ENCODE results near the gene SEC31B.

SEC31B gene

GRCh38 chr10:100469756-100470155 is 49.9 kb downstream of the SEC31B start:
- DNase-seq (ENCODE audit: low read depth) = no peak
- no peak for TF ChIP-seq CTCF (IDR thresholded peaks at IDR 0.05; ENCODE audit: control insufficient read depth, insufficient read depth, low read depth, low read length, missing control alignments)

DNA sequence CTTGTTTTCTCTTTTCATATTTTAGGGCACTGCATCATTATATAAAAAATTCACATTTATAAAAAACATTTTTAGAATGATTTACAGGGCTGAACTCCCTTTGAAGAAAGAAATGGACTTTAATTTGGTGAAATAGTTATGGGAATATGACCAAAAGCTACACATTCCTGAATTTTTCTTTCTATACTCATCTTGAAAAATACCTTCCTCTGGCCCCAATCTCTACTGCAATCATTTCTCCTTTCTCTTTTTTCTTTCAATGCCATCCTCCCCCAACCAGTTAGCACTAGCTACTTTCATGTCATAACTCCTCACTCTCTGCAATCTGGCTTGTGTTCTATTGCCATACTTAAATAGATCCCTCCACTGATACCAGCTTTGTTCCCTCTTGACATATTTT is 50.7 kb downstream of the SEC31B start:
- no peak for TF ChIP-seq CTCF (IDR thresholded peaks at IDR 0.05; ENCODE audit: control insufficient read depth, insufficient read depth, low read depth, low read length, missing control alignments)
- no peak overlapping the region for H3K4me3 ChIP-seq (ENCODE audit: control insufficient read depth, low read depth, low read length)
- DNase-seq (ENCODE audit: low read depth) = no peak

More at GRCh38 chr10:100469756-100470155, 49.9 kb downstream of the SEC31B start:
- H3K4me3 ChIP-seq (ENCODE audit: control insufficient read depth, low read depth, low read length) = no peak overlapping the region

- H3K4me3 ChIP-seq (ENCODE audit: control insufficient read depth, low read depth, low read length) = no peak overlapping the region
- no peak for TF ChIP-seq CTCF (IDR thresholded peaks at IDR 0.05; ENCODE audit: control insufficient read depth, insufficient read depth, low read depth, low read length, missing control alignments)
- DNase-seq (ENCODE audit: low read depth) = no peak
Observed at GRCh38 chr10:100468322-100468721, 51.3 kb downstream of the SEC31B start.

GRCh38 chr10:100462709-100463108 is 57.0 kb downstream of the SEC31B start, which contains the start of gene WNT8B:
Gene WNT8B, plus strand, starts transcription at chr10:100463009. Its CDS starts 160 bp downstream, at chr10:100463169.
- DNase-seq (ENCODE audit: low read depth) = no peak
- no peak for TF ChIP-seq CTCF (IDR thresholded peaks at IDR 0.05; ENCODE audit: control insufficient read depth, insufficient read depth, low read depth, low read length, missing control alignments)
- no peak within 1 kb of the TSS for H3K4me3 ChIP-seq (ENCODE audit: control insufficient read depth, low read depth, low read length)

GRCh38 chr10:100448951-100449350 is 70.7 kb downstream of the SEC31B start:
- no peak for TF ChIP-seq CTCF (IDR thresholded peaks at IDR 0.05; ENCODE audit: control insufficient read depth, insufficient read depth, low read depth, low read length, missing control alignments)
- H3K4me3 ChIP-seq (ENCODE audit: control insufficient read depth, low read depth, low read length) = no peak overlapping the region
- DNase-seq (ENCODE audit: low read depth) = no peak

- no peak for DNase-seq (ENCODE audit: low read depth)
- H3K4me3 ChIP-seq (ENCODE audit: control insufficient read depth, low read depth, low read length) = no peak overlapping the region
- no peak for TF ChIP-seq CTCF (IDR thresholded peaks at IDR 0.05; ENCODE audit: control insufficient read depth, insufficient read depth, low read depth, low read length, missing control alignments)
Observed at GRCh38 chr10:100447663-100448062, 72.0 kb downstream of the SEC31B start.
